ENCODE data around the gene FAM98B.

- TF ChIP-seq CTCF (IDR thresholded peaks at IDR 0.05) (no peak), FOXK1 (CRISPR knock-in tag; IDR thresholded peaks at IDR 0.05) (no peak), CREB1 (CRISPR knock-in tag; IDR thresholded peaks at IDR 0.05) (no peak), USF2 (CRISPR knock-in tag; IDR thresholded peaks at IDR 0.05) (no peak), ATF3 (CRISPR knock-in tag; conservative IDR thresholded peaks at IDR 0.05) (no peak), PRDM15 (CRISPR knock-in tag; IDR thresholded peaks at IDR 0.05) (no peak), ZBTB21 (CRISPR knock-in tag; IDR thresholded peaks at IDR 0.05; ENCODE audit: borderline replicate concordance) (no peak), ZNF232 (CRISPR knock-in tag; IDR thresholded peaks at IDR 0.05) (no peak), FOXP1 (CRISPR knock-in tag; IDR thresholded peaks at IDR 0.05; ENCODE audit: borderline replicate concordance) (no peak), MYBL2 (CRISPR knock-in tag; IDR thresholded peaks at IDR 0.05) (no peak), ZNF423 (CRISPR knock-in tag; IDR thresholded peaks at IDR 0.05) (no peak)
Measured at GRCh38 chr15:38436993-38437392, 16.9 kb upstream of the FAM98B start.
